ENCODE measurements around the gene PREX1. TPM values are rescaled to one million over a fixed set of nuclear protein-coding genes. Genes with fewer than 3 reads are reported as not detected.
A peak's percentile ranks its signal among the peaks of the same experiment; 100 is the strongest.

The PREX1 gene
- total and polyA plus RNA-seq, 2 of the 4 experiments (the other 2 are of a cell fraction), result 0.67 to 0.72 TPM

- TF ChIP-seq, protein P1, sequence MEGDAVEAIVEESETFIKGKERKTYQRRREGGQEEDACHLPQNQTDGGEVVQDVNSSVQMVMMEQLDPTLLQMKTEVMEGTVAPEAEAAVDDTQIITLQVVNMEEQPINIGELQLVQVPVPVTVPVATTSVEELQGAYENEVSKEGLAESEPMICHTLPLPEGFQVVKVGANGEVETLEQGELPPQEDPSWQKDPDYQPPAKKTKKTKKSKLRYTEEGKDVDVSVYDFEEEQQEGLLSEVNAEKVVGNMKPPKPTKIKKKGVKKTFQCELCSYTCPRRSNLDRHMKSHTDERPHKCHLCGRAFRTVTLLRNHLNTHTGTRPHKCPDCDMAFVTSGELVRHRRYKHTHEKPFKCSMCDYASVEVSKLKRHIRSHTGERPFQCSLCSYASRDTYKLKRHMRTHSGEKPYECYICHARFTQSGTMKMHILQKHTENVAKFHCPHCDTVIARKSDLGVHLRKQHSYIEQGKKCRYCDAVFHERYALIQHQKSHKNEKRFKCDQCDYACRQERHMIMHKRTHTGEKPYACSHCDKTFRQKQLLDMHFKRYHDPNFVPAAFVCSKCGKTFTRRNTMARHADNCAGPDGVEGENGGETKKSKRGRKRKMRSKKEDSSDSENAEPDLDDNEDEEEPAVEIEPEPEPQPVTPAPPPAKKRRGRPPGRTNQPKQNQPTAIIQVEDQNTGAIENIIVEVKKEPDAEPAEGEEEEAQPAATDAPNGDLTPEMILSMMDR (conservative IDR thresholded peaks at IDR 0.05; ENCODE audit: low read depth, low read length), result no peak
- 0 out of 2 replicates have a peak, but pooled peaks have one; percentile 18 for TF ChIP-seq BHLHE40 (IDR thresholded peaks at IDR 0.05; ENCODE audit: low read depth, low read length)
These were observed 145.1 kb downstream of the PREX1 start (continued) for GRCh38 chr20:48682529-48683363.
